H1 (cell line): ENCODE data around the gene PTPRF. TPM values are rescaled to one million over a fixed set of nuclear protein-coding genes. Genes with fewer than 3 reads are reported as not detected.

ENCODE experiments used
- CTCF ChIA-PET: fragments of 300-600 bp; sonication (Branson Sonifier 250); formaldehyde crosslinking; loops from one replicate; lab custom pipeline; 2021; ENCODE audit not compliant: partially characterized antibody; lab: Charles Lee
- POLR2A ChIA-PET: fragments of 300-600 bp; sonication (Branson Sonifier 250); formaldehyde crosslinking; loops from one replicate; lab custom pipeline; 2021; ENCODE audit warnings: inconsistent platforms; ENCODE audit not compliant: partially characterized antibody; lab: Charles Lee
- DNase-seq, 2 experiments: peaks; one replicate each; pipeline versions ENCODE4 v3.0.0 to v3.0.0-alpha.2; 2010 to 2022; ENCODE audit warnings: low spot score in 2 of 2, low read depth in 1 of 2, mixed read lengths in 1 of 2
- FAIRE-seq: peaks from 2 replicates; lab custom pipeline; 2011; peaks lifted over from hg19 to GRCh38; lab: Jason Lieb, UNC
- H2AFZ ChIP-seq: 2 replicates; pipeline ENCODE4 v1.8.1; 2012; ENCODE audit warnings: low read length, inconsistent platforms
- H2AK5ac ChIP-seq: 2 replicates; pipeline ENCODE4 v1.6.1; 2013; ENCODE audit warnings: low read depth, low read length
- H2BK120ac ChIP-seq: replicated peaks from 2 replicates; pipeline ENCODE3; 2013; ENCODE audit warnings: low read depth, low read length, inconsistent platforms
- H2BK12ac ChIP-seq: 2 replicates; pipeline ENCODE4 v1.6.1; 2013; ENCODE audit warnings: low read depth, low read length
- H2BK15ac ChIP-seq: 2 replicates; pipeline ENCODE4 v1.6.1; 2013; ENCODE audit warnings: low read length
- H2BK20ac ChIP-seq: 2 replicates; pipeline ENCODE4 v1.6.1; 2013; ENCODE audit warnings: low read length
- H2BK5ac ChIP-seq: 2 replicates; pipeline ENCODE4 v1.6.1; 2013; ENCODE audit warnings: low read depth, low read length
- H3K14ac ChIP-seq: 2 replicates; pipeline ENCODE4 v1.6.1; 2013; ENCODE audit warnings: inconsistent platforms; ENCODE audit not compliant: insufficient read length
- H3K18ac ChIP-seq: 2 replicates; pipeline ENCODE4 v1.6.1; 2013; ENCODE audit warnings: low read length; ENCODE audit errors: extremely low read depth
- H3K23ac ChIP-seq: 2 replicates; pipeline ENCODE4 v1.6.1; 2013; ENCODE audit warnings: inconsistent platforms; ENCODE audit not compliant: insufficient read length
- H3K23me2 ChIP-seq: 2 replicates; pipeline ENCODE4 v1.6.1; 2013; ENCODE audit warnings: low read depth, low read length
- H3K27ac ChIP-seq: 2 replicates; pipeline ENCODE4 v1.6.1; 2011; ENCODE audit warnings: low read depth, low read length, inconsistent platforms
- H3K27me3 ChIP-seq, 4 experiments: replicated peaks in 1 of 4; 1 replicate in 1 of 4; 2 replicates in 3 of 4; pipeline versions ENCODE4 v1.6.1 to v1.8.1; 2011 to 2013; ENCODE audit warnings: low read length in 3 of 4, mild to moderate bottlenecking in 3 of 4, inconsistent platforms in 2 of 4, mixed read lengths in 2 of 4, moderate library complexity in 1 of 4; ENCODE audit not compliant: control insufficient read depth in 3 of 4, insufficient read depth in 3 of 4; ENCODE audit errors: extremely low read depth in 1 of 4
- H3K36me3 ChIP-seq, 4 experiments: 2 replicates each; pipeline versions ENCODE4 v1.6.1 to v1.8.1; 2011 to 2013; ENCODE audit warnings: mild to moderate bottlenecking in 4 of 4, low read length in 3 of 4, moderate library complexity in 2 of 4, control low read depth in 1 of 4, inconsistent platforms in 1 of 4; ENCODE audit not compliant: insufficient read depth in 4 of 4, control insufficient read depth in 2 of 4
- H3K4ac ChIP-seq: replicated peaks from 2 replicates; pipeline ENCODE3; 2013; ENCODE audit warnings: low read length, low read depth, mixed read lengths, inconsistent platforms; ENCODE audit not compliant: insufficient read length
- H3K4me1 ChIP-seq, 4 experiments: replicated peaks in 1 of 4; 1 replicate in 1 of 4; 2 replicates in 3 of 4; pipeline versions ENCODE4 v1.6.1 to v1.8.1; 2011 to 2013; ENCODE audit warnings: low read length in 3 of 4, inconsistent platforms in 2 of 4, mixed read lengths in 1 of 4; ENCODE audit not compliant: insufficient read depth in 4 of 4, control insufficient read depth in 3 of 4
- H3K4me2 ChIP-seq, 2 experiments: 2 replicates each; pipeline versions ENCODE4 v1.6.1 to v1.8.1; 2011 to 2013; ENCODE audit warnings: low read depth in 2 of 2, low read length in 2 of 2, control low read depth in 1 of 2, inconsistent platforms in 1 of 2, mild to moderate bottlenecking in 1 of 2; ENCODE audit not compliant: insufficient read depth in 1 of 2
- H3K4me3 ChIP-seq, 4 experiments: fragments of 200-600, 300-600 bp in 1 of 4; sonication (generic), shearing (Covaris generic), sonication (Bioruptor Twin) in 1 of 4; 2 replicates each; pipeline versions ENCODE4 v1.5.1 to v1.8.1; 2011 to 2016; ENCODE audit warnings: low read length in 4 of 4, low read depth in 3 of 4, control low read depth in 2 of 4, inconsistent platforms in 2 of 4, mild to moderate bottlenecking in 2 of 4, mixed read lengths in 1 of 4, moderate library complexity in 1 of 4; ENCODE audit not compliant: insufficient read depth in 2 of 4; ENCODE audit errors: extremely low read depth in 1 of 4
- H3K56ac ChIP-seq: replicated peaks from 2 replicates; pipeline ENCODE3; 2013; ENCODE audit warnings: low read depth, mild to moderate bottlenecking, mixed read lengths, low read length, inconsistent platforms; ENCODE audit not compliant: insufficient read length
- H3K79me1 ChIP-seq: 2 replicates; pipeline ENCODE4 v1.6.1; 2013; ENCODE audit warnings: low read depth, low read length, control low read depth
- H3K79me2 ChIP-seq, 2 experiments: 2 replicates each; pipeline versions ENCODE4 v1.6.1 to v1.8.1; 2012 to 2013; ENCODE audit warnings: low read length in 2 of 2, mild to moderate bottlenecking in 2 of 2, inconsistent platforms in 1 of 2; ENCODE audit not compliant: insufficient read depth in 2 of 2, control insufficient read depth in 1 of 2
- H3K9ac ChIP-seq, 4 experiments: replicated peaks in 1 of 4; 1 replicate in 1 of 4; 2 replicates in 3 of 4; pipeline versions ENCODE4 v1.6.1 to v1.8.1; 2011 to 2013; ENCODE audit warnings: low read depth in 3 of 4, low read length in 3 of 4, control low read depth in 2 of 4, mild to moderate bottlenecking in 2 of 4, moderate library complexity in 2 of 4, inconsistent platforms in 1 of 4; ENCODE audit errors: extremely low read depth in 1 of 4
- H3K9me3 ChIP-seq, 2 experiments: 2 replicates each; pipeline versions ENCODE4 v1.6.1 to v1.8.1; 2012 to 2013; ENCODE audit warnings: mild to moderate bottlenecking in 2 of 2, moderate library complexity in 2 of 2, control low read depth in 1 of 2, inconsistent platforms in 1 of 2, low read depth in 1 of 2, low read length in 1 of 2, mixed read lengths in 1 of 2; ENCODE audit not compliant: insufficient read depth in 2 of 2
- H4K20me1 ChIP-seq, 2 experiments: replicated peaks in 1 of 2; 2 replicates each; pipeline versions ENCODE3 to v1.8.1; 2011 to 2013; ENCODE audit warnings: inconsistent platforms in 2 of 2, low read length in 2 of 2, mild to moderate bottlenecking in 1 of 2; ENCODE audit not compliant: insufficient read depth in 2 of 2, control insufficient read depth in 1 of 2
- H4K5ac ChIP-seq: 2 replicates; pipeline ENCODE4 v1.6.1; 2013; ENCODE audit warnings: low read length, low read depth, mixed read lengths, inconsistent platforms; ENCODE audit not compliant: insufficient read length
- H4K8ac ChIP-seq: 2 replicates; pipeline ENCODE4 v1.8.0; 2013; ENCODE audit warnings: mild to moderate bottlenecking, moderate library complexity, low read length, inconsistent platforms; ENCODE audit not compliant: insufficient read depth; ENCODE audit errors: extremely low read depth
- H4K91ac ChIP-seq: replicated peaks from 2 replicates; pipeline ENCODE3; 2013; ENCODE audit warnings: low read length, mixed read lengths, inconsistent platforms; ENCODE audit not compliant: insufficient read length
- BACH1 ChIP-seq: IDR thresholded peaks from 2 replicates; pipeline ENCODE4 v1.6.1; 2012; ENCODE audit warnings: low read length, improper control_type of control experiment
- CBX8 ChIP-seq: fragments of 300-800, 300-1000 bp; sonication (generic); IDR thresholded peaks from 2 replicates; pipeline ENCODE4 v1.7.1; 2016; ENCODE audit warnings: low read depth, low read length, borderline replicate concordance
- CHD2 ChIP-seq: IDR thresholded peaks from 2 replicates; pipeline ENCODE4 v1.6.1; 2012; ENCODE audit warnings: low read length, improper control_type of control experiment
- EZH2 ChIP-seq: fragments of 200-600 bp; sonication (generic); IDR thresholded peaks from 2 replicates; pipeline ENCODE4 v1.7.1; 2012; ENCODE audit warnings: low read depth, mild to moderate bottlenecking, moderate library complexity, low read length, inconsistent platforms; ENCODE audit not compliant: severe bottlenecking
- NANOG ChIP-seq: IDR thresholded peaks from 2 replicates; pipeline ENCODE4 v1.6.1; 2011; ENCODE audit warnings: low read length, low read depth, mild to moderate bottlenecking, inconsistent platforms; ENCODE audit not compliant: insufficient read depth, poor library complexity, severe bottlenecking
- NRF1 ChIP-seq: IDR thresholded peaks from 2 replicates; pipeline ENCODE4 v1.6.1; 2011; ENCODE audit warnings: mild to moderate bottlenecking, low read depth, low read length, improper control_type of control experiment
- RFX5 ChIP-seq: IDR thresholded peaks from 2 replicates; pipeline ENCODE4 v1.6.1; 2011; ENCODE audit warnings: low read depth, low read length, improper control_type of control experiment, borderline replicate concordance
- SUZ12 ChIP-seq: fragments of 200-600 bp; sonication (generic); IDR thresholded peaks from 2 replicates; pipeline ENCODE4 v1.6.1; 2012; ENCODE audit warnings: mild to moderate bottlenecking, inconsistent platforms, low read length, moderate library complexity, mixed read lengths
- WGBS, 2 experiments: shearing (Covaris generic) in 1 of 2; methylation state at CpG; one replicate each; pipeline versions ENCODE4 v1.1.6 to v1.1.7; 2013 to 2015; ENCODE audit warnings: low lambda C conversion rate in 2 of 2, mixed read lengths in 2 of 2, inconsistent platforms in 1 of 2, low coverage in 1 of 2, missing lambda C conversion rate in 1 of 2; ENCODE audit not compliant: insufficient replicate concordance in 2 of 2, insufficient coverage in 1 of 2, insufficient read length in 1 of 2; ENCODE audit errors: extremely low coverage in 1 of 2, missing lambda C conversion rate in 1 of 2; 5-methylcytosine and 5-hydroxymethylcytosine counted together
- polyA plus RNA-seq, 7 experiments: library from polyadenylated mRNA; depleted of rRNA in 3 of 7; stranded (reverse) in 5 of 7; unstranded in 2 of 7; fragments of >200 nt in 5 of 7; fragments of 200-250 nt in 2 of 7; gene quantifications; 1 replicate in 5 of 7; 2 replicates in 1 of 7; 4 replicates in 1 of 7; pipeline versions ENCODE4 v1.2.1 to v1.2.3, GENCODE V29; 2011 to 2013; ENCODE audit warnings: missing spikeins in 2 of 7, mixed read lengths in 2 of 7
- total RNA-seq: library from RNA; stranded (reverse); fragmentation: NEBNext Ultra II Directional; extraction: Animal tissue kit (Norgen Biotek cat#: 25700); gene quantifications from 2 replicates; pipeline ENCODE4 v1.2.1, GENCODE V29; 2021
- TF ChIP-seq, protein P1 (sequence below): IDR thresholded peaks from 2 replicates; pipeline ENCODE4 v1.6.1; 2012; ENCODE audit warnings: low read length, inconsistent platforms
- TF ChIP-seq, protein P2 (sequence below): IDR thresholded peaks from 2 replicates; pipeline ENCODE4 v1.6.1; 2012; ENCODE audit warnings: inconsistent platforms
- TF ChIP-seq, protein P3 (sequence below): IDR thresholded peaks from 2 replicates; pipeline ENCODE4 v1.6.1; 2011; ENCODE audit warnings: low read depth, mild to moderate bottlenecking, low read length; ENCODE audit not compliant: insufficient read depth

PTPRF gene
- total and polyA plus RNA-seq, 2 of the 8 experiments (the other 6 are each of a cell fraction or from before 2014, with no cell fraction given), result 136 to 231 TPM

- Histone ChIP-seq H3K9ac (no peak overlapping the region), H4K20me1 (no peaks in the 10 kb centered on the region), H3K4ac (no peak overlapping the region), H3K23me2 (no peaks in the 10 kb centered on the region), H3K36me3 (no peaks in the 10 kb centered on the region), H3K4me1 (no peaks in the 10 kb centered on the region; a peak in 1 of 7 replicates), H3K79me1 (no peaks in the 10 kb centered on the region), H2BK20ac (no peak overlapping the region), H3K56ac (no peak overlapping the region), H3K14ac (no peak overlapping the region), H3K18ac (no peak overlapping the region; the same call in 1 of the 2 replicates), H4K8ac (no peak overlapping the region), H2AFZ (no peak overlapping the region), H3K4me3 (no peak overlapping the region), H4K91ac (no peak overlapping the region), H3K9me3 (no peaks in the 10 kb centered on the region), H3K27ac (no peak overlapping the region), H2BK5ac (no peak overlapping the region), H3K4me2 (no peak overlapping the region), H3K79me2 (no peaks in the 10 kb centered on the region), H2BK12ac (no peak overlapping the region), H2BK120ac (no peak overlapping the region), H4K5ac (no peak overlapping the region), H2BK15ac (no peak overlapping the region), H2AK5ac (no peak overlapping the region), H3K23ac (no peak overlapping the region), H3K27me3 (peaks cover 0 to 3% (median 0%) of the 10 kb centered on the region in 4 experiments; a peak in 1 of 7 replicates)
- ChIA-PET CTCF (interaction anchor here (1.2 to 1.9 kb wide), 2 partner anchors 51 to 108 kb away, joined by 3 to 5 read pairs; no protein-coding TSS in a partner anchor), POLR2A (interaction anchor here (0.8 to 1.5 kb wide), 4 partner anchors 14 to 68 kb away, joined by 3 to 5 read pairs (median 3); no protein-coding TSS in a partner anchor)
- DNase-seq (no peak), FAIRE-seq (no peak)
- WGBS, 2 experiments, result 100% methylated on average over 1 of the region's 1 CpG; no CpG with 5 or more reads in 1 of the 2 experiments
- TF ChIP-seq, protein P1, sequence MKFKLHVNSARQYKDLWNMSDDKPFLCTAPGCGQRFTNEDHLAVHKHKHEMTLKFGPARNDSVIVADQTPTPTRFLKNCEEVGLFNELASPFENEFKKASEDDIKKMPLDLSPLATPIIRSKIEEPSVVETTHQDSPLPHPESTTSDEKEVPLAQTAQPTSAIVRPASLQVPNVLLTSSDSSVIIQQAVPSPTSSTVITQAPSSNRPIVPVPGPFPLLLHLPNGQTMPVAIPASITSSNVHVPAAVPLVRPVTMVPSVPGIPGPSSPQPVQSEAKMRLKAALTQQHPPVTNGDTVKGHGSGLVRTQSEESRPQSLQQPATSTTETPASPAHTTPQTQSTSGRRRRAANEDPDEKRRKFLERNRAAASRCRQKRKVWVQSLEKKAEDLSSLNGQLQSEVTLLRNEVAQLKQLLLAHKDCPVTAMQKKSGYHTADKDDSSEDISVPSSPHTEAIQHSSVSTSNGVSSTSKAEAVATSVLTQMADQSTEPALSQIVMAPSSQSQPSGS, result no peak
- TF ChIP-seq EZH2, result no peak
- no peak for TF ChIP-seq BACH1
- TF ChIP-seq NRF1, result no peak
- TF ChIP-seq CBX8, result no peak
- TF ChIP-seq, protein P2, sequence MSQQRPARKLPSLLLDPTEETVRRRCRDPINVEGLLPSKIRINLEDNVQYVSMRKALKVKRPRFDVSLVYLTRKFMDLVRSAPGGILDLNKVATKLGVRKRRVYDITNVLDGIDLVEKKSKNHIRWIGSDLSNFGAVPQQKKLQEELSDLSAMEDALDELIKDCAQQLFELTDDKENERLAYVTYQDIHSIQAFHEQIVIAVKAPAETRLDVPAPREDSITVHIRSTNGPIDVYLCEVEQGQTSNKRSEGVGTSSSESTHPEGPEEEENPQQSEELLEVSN, result no peak
- TF ChIP-seq CHD2, result no peak
- no peak for TF ChIP-seq RFX5
- TF ChIP-seq, protein P3, sequence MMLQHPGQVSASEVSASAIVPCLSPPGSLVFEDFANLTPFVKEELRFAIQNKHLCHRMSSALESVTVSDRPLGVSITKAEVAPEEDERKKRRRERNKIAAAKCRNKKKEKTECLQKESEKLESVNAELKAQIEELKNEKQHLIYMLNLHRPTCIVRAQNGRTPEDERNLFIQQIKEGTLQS, result no peak
- no peak for TF ChIP-seq SUZ12
- no peak for TF ChIP-seq NANOG
Observed at GRCh38 chr1:43522431-43522775, 8.3 kb upstream of the PTPRF start.
